Osteocyte (in vitro differentiated cells): ENCODE results near the gene PSD. TPM values are rescaled to one million over a fixed set of nuclear protein-coding genes. Genes with fewer than 3 reads are reported as not detected.

Experiments
- DNase-seq: peaks from one replicate; pipeline ENCODE4 v3.0.0; 2021; ENCODE audit warnings: mixed read lengths; ENCODE audit not compliant: unreplicated experiment; ENCODE audit errors: extremely low spot score
- H3K27ac Mint-ChIP-seq: one replicate; pipeline ENCODE4 v1.8.0; 2021; ENCODE audit warnings: mild to moderate bottlenecking, mixed read lengths; ENCODE audit not compliant: unreplicated experiment
- H3K27me3 Mint-ChIP-seq: one replicate; pipeline ENCODE4 v1.8.0; 2021; ENCODE audit warnings: mixed read lengths; ENCODE audit not compliant: unreplicated experiment
- H3K36me3 Mint-ChIP-seq: one replicate; pipeline ENCODE4 v1.8.0; 2021; ENCODE audit warnings: mixed read lengths; ENCODE audit not compliant: unreplicated experiment
- H3K4me1 Mint-ChIP-seq: one replicate; pipeline ENCODE4 v1.8.0; 2021; ENCODE audit warnings: mixed read lengths; ENCODE audit not compliant: unreplicated experiment
- H3K4me3 Mint-ChIP-seq: one replicate; pipeline ENCODE4 v1.8.0; 2021; ENCODE audit warnings: mild to moderate bottlenecking, moderate library complexity, mixed read lengths; ENCODE audit not compliant: unreplicated experiment
- H3K9me3 Mint-ChIP-seq: one replicate; pipeline ENCODE4 v1.8.0; 2021; ENCODE audit warnings: mixed read lengths; ENCODE audit not compliant: unreplicated experiment
- CTCF ChIP-seq: fragments of 200-600 bp; sonication (generic); IDR thresholded peaks from 2 replicates; pipeline ENCODE4 v1.5.0; 2021; ENCODE audit warnings: antibody characterized with exemption, mild to moderate bottlenecking, moderate library complexity
- total RNA-seq: library from RNA; stranded (reverse); gene quantifications from 2 replicates; pipeline ENCODE4 v1.2.1, GENCODE V29; 2021

PSD gene
- total RNA-seq, 1 donor from 2014 or later = 1.8 TPM

GRCh38 chr10:102413053-102413705 lies 5.4 kb downstream of the PSD start:
- no peak for TF ChIP-seq CTCF
- peaks cover 19% of the 10 kb centered on the region for H3K4me1 Mint-ChIP-seq
- no peaks in the 10 kb centered on the region for H3K9me3 Mint-ChIP-seq
- H3K27ac Mint-ChIP-seq = no peak overlapping the region
- DNase-seq = no peak
- H3K4me3 Mint-ChIP-seq = no peak overlapping the region
- peaks cover 47% of the 10 kb centered on the region for H3K27me3 Mint-ChIP-seq
- H3K36me3 Mint-ChIP-seq = peaks cover 3% of the 10 kb centered on the region

GRCh38 chr10:102412293-102412692 lies 6.3 kb downstream of the PSD start:
- H3K9me3 Mint-ChIP-seq = no peaks in the 10 kb centered on the region
- TF ChIP-seq CTCF = no peak

GRCh38 chr10:102411341-102412255 lies 7.0 kb downstream of the PSD start:
- Mint-ChIP-seq H3K4me3 (peak overlapping the region; percentile 56), H3K27me3 (peaks cover 42% of the 10 kb centered on the region)

More at GRCh38 chr10:102412293-102412692, 6.3 kb downstream of the PSD start:
- DNase-seq = no peak
- H3K4me3 Mint-ChIP-seq = no peak overlapping the region
- H3K36me3 Mint-ChIP-seq = peaks cover 3% of the 10 kb centered on the region
- H3K27me3 Mint-ChIP-seq = peaks cover 44% of the 10 kb centered on the region
- peaks cover 20% of the 10 kb centered on the region for H3K4me1 Mint-ChIP-seq
- H3K27ac Mint-ChIP-seq = no peak overlapping the region

GRCh38 chr10:102410429-102411073 lies 8.0 kb downstream of the PSD start:
- no peaks in the 10 kb centered on the region for H3K9me3 Mint-ChIP-seq
- TF ChIP-seq CTCF = no peak
- H3K4me1 Mint-ChIP-seq = peaks cover 20% of the 10 kb centered on the region
- peaks cover 3% of the 10 kb centered on the region for H3K36me3 Mint-ChIP-seq
- no peak overlapping the region for H3K27ac Mint-ChIP-seq
- H3K4me3 Mint-ChIP-seq = peak overlapping the region; percentile 56
- H3K27me3 Mint-ChIP-seq = peaks cover 39% of the 10 kb centered on the region
- no peak for DNase-seq

More at GRCh38 chr10:102411341-102412255, 7.0 kb downstream of the PSD start:
- TF ChIP-seq CTCF = no peak
- Mint-ChIP-seq H3K36me3 (peaks cover 3% of the 10 kb centered on the region), H3K27ac (no peak overlapping the region), H3K4me1 (peaks cover 20% of the 10 kb centered on the region), H3K9me3 (no peaks in the 10 kb centered on the region)
- DNase-seq = no peak
